ENCODE measurements around the gene NLGN1. TPM values are rescaled to one million over a fixed set of nuclear protein-coding genes. Genes with fewer than 3 reads are reported as not detected.

Gene NLGN1
- total and polyA plus RNA-seq, 2 of the 13 experiments (the other 11 are each of a cell fraction or from before 2014, with no cell fraction given), result not detected

DNA sequence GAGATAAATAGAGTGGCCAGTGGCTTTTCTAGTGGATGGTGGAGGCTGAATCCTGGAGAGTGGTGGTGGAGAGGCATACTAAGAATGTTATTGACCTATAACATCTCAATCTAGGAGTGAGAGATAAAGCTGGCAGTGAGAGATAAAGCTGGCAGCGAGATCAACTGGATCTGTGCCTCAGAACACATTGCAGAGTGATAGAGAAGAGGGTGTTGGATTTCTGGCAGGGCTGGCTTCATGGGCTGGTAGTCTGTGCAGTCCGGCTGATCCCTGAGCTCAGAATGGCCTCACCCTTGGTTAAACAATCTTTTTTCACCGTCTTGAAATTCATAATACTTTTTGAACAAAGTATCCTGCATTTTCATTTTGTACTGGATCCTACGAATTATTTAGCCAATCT lies 221.2 kb downstream of the NLGN1 start:
- POLR2A ChIA-PET, result no interaction called here
- ATAC-seq, result no peak
- CTCF ChIA-PET (ENCODE audit: low intra/inter-chr PET ratio, low total read pairs), result no interaction called here
- Histone ChIP-seq H3K4me3 (replicated peaks in 1 of 3; ENCODE audit: insufficient read depth in 1 of 3, low read depth in 2 of 3, low read length in 3 of 3) (no peak overlapping the region), H3K79me2 (ENCODE audit: insufficient read depth, low read length) (no peaks in the 10 kb centered on the region), H3K27me3 (ENCODE audit: control insufficient read depth in 1 of 2, insufficient read depth in 2 of 2, low read length in 2 of 2) (no peaks in the 10 kb centered on the region), H2AFZ (ENCODE audit: low read length) (no peak overlapping the region), H3K9me3 (ENCODE audit: low read length) (no peaks in the 10 kb centered on the region), H3K9ac (ENCODE audit: insufficient read depth, low read depth, low read length) (no peak overlapping the region), H4K20me1 (ENCODE audit: insufficient read depth, low read length) (no peaks in the 10 kb centered on the region), H3K27ac (ENCODE audit: extremely low read length, insufficient read depth, low read length) (no peak overlapping the region), H3K4me1 (ENCODE audit: insufficient read depth, low read length) (no peaks in the 10 kb centered on the region), H3K4me2 (ENCODE audit: low read depth, low read length) (no peak overlapping the region), H3K36me3 (replicated peaks in 1 of 2; ENCODE audit: control insufficient read depth in 1 of 2, insufficient read depth in 2 of 2, low read length in 2 of 2) (no peaks in the 10 kb centered on the region)
- TF ChIP-seq ZNF451 (CRISPR knock-in tag; IDR thresholded peaks at IDR 0.05), result no peak
- no peak for TF ChIP-seq NCOA2 (CRISPR knock-in tag; IDR thresholded peaks at IDR 0.05)
- no peak for TF ChIP-seq ZNF552 (CRISPR knock-in tag; IDR thresholded peaks at IDR 0.05; ENCODE audit: borderline replicate concordance)
- no peak for TF ChIP-seq ZNF777 (CRISPR knock-in tag; IDR thresholded peaks at IDR 0.05)
- TF ChIP-seq, protein P1, sequence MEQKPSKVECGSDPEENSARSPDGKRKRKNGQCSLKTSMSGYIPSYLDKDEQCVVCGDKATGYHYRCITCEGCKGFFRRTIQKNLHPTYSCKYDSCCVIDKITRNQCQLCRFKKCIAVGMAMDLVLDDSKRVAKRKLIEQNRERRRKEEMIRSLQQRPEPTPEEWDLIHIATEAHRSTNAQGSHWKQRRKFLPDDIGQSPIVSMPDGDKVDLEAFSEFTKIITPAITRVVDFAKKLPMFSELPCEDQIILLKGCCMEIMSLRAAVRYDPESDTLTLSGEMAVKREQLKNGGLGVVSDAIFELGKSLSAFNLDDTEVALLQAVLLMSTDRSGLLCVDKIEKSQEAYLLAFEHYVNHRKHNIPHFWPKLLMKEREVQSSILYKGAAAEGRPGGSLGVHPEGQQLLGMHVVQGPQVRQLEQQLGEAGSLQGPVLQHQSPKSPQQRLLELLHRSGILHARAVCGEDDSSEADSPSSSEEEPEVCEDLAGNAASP (CRISPR knock-in tag; IDR thresholded peaks at IDR 0.05; ENCODE audit: borderline replicate concordance), result no peak
- TF ChIP-seq, protein P2, sequence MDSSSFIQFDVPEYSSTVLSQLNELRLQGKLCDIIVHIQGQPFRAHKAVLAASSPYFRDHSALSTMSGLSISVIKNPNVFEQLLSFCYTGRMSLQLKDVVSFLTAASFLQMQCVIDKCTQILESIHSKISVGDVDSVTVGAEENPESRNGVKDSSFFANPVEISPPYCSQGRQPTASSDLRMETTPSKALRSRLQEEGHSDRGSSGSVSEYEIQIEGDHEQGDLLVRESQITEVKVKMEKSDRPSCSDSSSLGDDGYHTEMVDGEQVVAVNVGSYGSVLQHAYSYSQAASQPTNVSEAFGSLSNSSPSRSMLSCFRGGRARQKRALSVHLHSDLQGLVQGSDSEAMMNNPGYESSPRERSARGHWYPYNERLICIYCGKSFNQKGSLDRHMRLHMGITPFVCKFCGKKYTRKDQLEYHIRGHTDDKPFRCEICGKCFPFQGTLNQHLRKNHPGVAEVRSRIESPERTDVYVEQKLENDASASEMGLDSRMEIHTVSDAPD (CRISPR knock-in tag; IDR thresholded peaks at IDR 0.05), result no peak
- no peak for FAIRE-seq
- in situ Hi-C loops (cut with HindIII; ENCODE audit: extremely low pct_ligation_motif_present, low pct_unique_long_range_greater_than_20kb) (no loop called here), intact Hi-C loops (cut with micrococcal nuclease; ENCODE audit: unreplicated experiment) (no loop called here)
- BruUV-seq (replicated peaks), result no TSS peak
- DNase-seq (ENCODE audit: low spot score), result no peak
- 2% methylated on average over 4 of the region's 4 CpGs for WGBS (ENCODE audit: low lambda C conversion rate)

DNA sequence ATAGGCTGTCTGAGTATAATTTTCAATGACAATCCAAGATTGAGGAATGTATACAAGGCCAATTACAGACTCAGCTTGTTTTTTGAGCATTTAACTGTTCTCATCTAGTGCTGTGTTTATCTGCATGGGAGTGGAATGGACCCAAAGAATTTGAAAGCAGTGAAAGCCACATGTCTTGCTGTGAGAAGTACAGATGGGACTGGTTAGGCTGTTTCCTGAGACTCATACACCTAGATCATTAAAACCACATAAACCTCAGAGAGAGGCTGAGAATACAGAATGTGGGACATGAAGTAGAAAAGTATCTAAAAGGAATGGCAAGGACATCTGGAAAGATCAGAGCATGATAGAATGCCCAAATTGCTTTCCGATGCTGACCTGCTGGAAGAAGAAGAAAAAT lies 224.6 kb downstream of the NLGN1 start:
- Histone ChIP-seq H4K20me1 (ENCODE audit: insufficient read depth, low read length) (no peaks in the 10 kb centered on the region), H3K27ac (ENCODE audit: extremely low read length, insufficient read depth, low read length) (no peak overlapping the region), H3K4me2 (ENCODE audit: low read depth, low read length) (no peak overlapping the region), H3K27me3 (ENCODE audit: control insufficient read depth in 1 of 2, insufficient read depth in 2 of 2, low read length in 2 of 2) (no peaks in the 10 kb centered on the region), H3K79me2 (ENCODE audit: insufficient read depth, low read length) (no peaks in the 10 kb centered on the region), H3K4me3 (replicated peaks in 1 of 3; ENCODE audit: insufficient read depth in 1 of 3, low read depth in 2 of 3, low read length in 3 of 3) (no peak overlapping the region), H3K9me3 (ENCODE audit: low read length) (no peaks in the 10 kb centered on the region), H3K9ac (ENCODE audit: insufficient read depth, low read depth, low read length) (no peak overlapping the region), H3K4me1 (ENCODE audit: insufficient read depth, low read length) (no peaks in the 10 kb centered on the region), H3K36me3 (replicated peaks in 1 of 2; ENCODE audit: control insufficient read depth in 1 of 2, insufficient read depth in 2 of 2, low read length in 2 of 2) (no peaks in the 10 kb centered on the region), H2AFZ (ENCODE audit: low read length) (no peak overlapping the region)
- DNase-seq (ENCODE audit: low spot score) (no peak), FAIRE-seq (no peak), ATAC-seq (no peak)
- intact Hi-C loops (cut with micrococcal nuclease; ENCODE audit: unreplicated experiment) (no loop called here), in situ Hi-C loops (cut with HindIII; ENCODE audit: extremely low pct_ligation_motif_present, low pct_unique_long_range_greater_than_20kb) (no loop called here)
- no TSS peak for BruUV-seq (replicated peaks)
- POLR2A ChIA-PET, result no interaction called here
- CTCF ChIA-PET (ENCODE audit: low intra/inter-chr PET ratio, low total read pairs), result no interaction called here
- WGBS (ENCODE audit: low lambda C conversion rate), result 0% methylated on average over 1 of the region's 1 CpG
- no peak for TF ChIP-seq KLF13 (CRISPR knock-in tag; IDR thresholded peaks at IDR 0.05)
- TF ChIP-seq, protein P3, sequence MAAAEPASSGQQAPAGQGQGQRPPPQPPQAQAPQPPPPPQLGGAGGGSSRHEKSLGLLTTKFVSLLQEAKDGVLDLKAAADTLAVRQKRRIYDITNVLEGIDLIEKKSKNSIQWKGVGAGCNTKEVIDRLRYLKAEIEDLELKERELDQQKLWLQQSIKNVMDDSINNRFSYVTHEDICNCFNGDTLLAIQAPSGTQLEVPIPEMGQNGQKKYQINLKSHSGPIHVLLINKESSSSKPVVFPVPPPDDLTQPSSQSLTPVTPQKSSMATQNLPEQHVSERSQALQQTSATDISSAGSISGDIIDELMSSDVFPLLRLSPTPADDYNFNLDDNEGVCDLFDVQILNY (CRISPR knock-in tag; conservative IDR thresholded peaks at IDR 0.05), result no peak
- TF ChIP-seq, protein P4, sequence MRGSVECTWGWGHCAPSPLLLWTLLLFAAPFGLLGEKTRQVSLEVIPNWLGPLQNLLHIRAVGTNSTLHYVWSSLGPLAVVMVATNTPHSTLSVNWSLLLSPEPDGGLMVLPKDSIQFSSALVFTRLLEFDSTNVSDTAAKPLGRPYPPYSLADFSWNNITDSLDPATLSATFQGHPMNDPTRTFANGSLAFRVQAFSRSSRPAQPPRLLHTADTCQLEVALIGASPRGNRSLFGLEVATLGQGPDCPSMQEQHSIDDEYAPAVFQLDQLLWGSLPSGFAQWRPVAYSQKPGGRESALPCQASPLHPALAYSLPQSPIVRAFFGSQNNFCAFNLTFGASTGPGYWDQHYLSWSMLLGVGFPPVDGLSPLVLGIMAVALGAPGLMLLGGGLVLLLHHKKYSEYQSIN (CRISPR knock-in tag; IDR thresholded peaks at IDR 0.05; ENCODE audit: borderline replicate concordance), result no peak
- TF ChIP-seq NRL (CRISPR knock-in tag; IDR thresholded peaks at IDR 0.05; ENCODE audit: borderline replicate concordance), result no peak
